RCC 7860 (cell line): ENCODE data around the gene CLSTN1.

ENCODE experiments used
- DNase-seq: peaks from one replicate; pipeline ENCODE4 v3.0.0-alpha.2; 2015; ENCODE audit warnings: low spot score
- FAIRE-seq: peaks from 2 replicates; lab custom pipeline; 2012; peaks lifted over from hg19 to GRCh38; lab: Jason Lieb, UNC

The CLSTN1 gene

GRCh38 chr1:9732123-9732971 lies 91.4 kb downstream of the CLSTN1 start:
- no peak for DNase-seq
- FAIRE-seq: no peak

- DNase-seq (no peak), FAIRE-seq (no peak)
Measured at GRCh38 chr1:9731561-9731960, 92.2 kb downstream of the CLSTN1 start.

- no peak for DNase-seq
- FAIRE-seq: no peak
Measured at GRCh38 chr1:9731051-9731537, 92.7 kb downstream of the CLSTN1 start.

GRCh38 chr1:9730096-9730901 lies 93.5 kb downstream of the CLSTN1 start:
- FAIRE-seq (no peak), DNase-seq (no peak)

- FAIRE-seq: no peak
- no peak for DNase-seq
Measured at GRCh38 chr1:9729523-9729922, 94.2 kb downstream of the CLSTN1 start.

GRCh38 chr1:9728451-9729295 lies 95.1 kb downstream of the CLSTN1 start:
- FAIRE-seq: no peak

GRCh38 chr1:9726905-9727595 lies 96.7 kb downstream of the CLSTN1 start:
- FAIRE-seq (no peak), DNase-seq (no peak)

More at GRCh38 chr1:9728451-9729295, 95.1 kb downstream of the CLSTN1 start:
- no peak for DNase-seq

GRCh38 chr1:9726406-9726805 lies 97.4 kb downstream of the CLSTN1 start:
- DNase-seq (no peak), FAIRE-seq (no peak)

GRCh38 chr1:9724706-9725476 lies 98.9 kb downstream of the CLSTN1 start:
- DNase-seq: peak; percentile 50
- FAIRE-seq: no peak

GRCh38 chr1:9723926-9724325 lies 99.8 kb downstream of the CLSTN1 start:
- DNase-seq: no peak
- no peak for FAIRE-seq

GRCh38 chr1:9723068-9723805 lies 100.5 kb downstream of the CLSTN1 start:
- FAIRE-seq (no peak), DNase-seq (no peak)

- FAIRE-seq: no peak
- no peak for DNase-seq
Measured at GRCh38 chr1:9722378-9722749, 101.4 kb downstream of the CLSTN1 start.

- DNase-seq: no peak
- FAIRE-seq: no peak
Measured at GRCh38 chr1:9721606-9722377, 102.0 kb downstream of the CLSTN1 start.

- no peak for DNase-seq
- no peak for FAIRE-seq
Measured at GRCh38 chr1:9720785-9721605, 102.8 kb downstream of the CLSTN1 start.

- DNase-seq (no peak), FAIRE-seq (no peak)
Measured at GRCh38 chr1:9719978-9720722, 103.6 kb downstream of the CLSTN1 start.

- FAIRE-seq (no peak), DNase-seq (no peak)
Measured at GRCh38 chr1:9718006-9718680, 105.6 kb downstream of the CLSTN1 start.
